Progenitor cell of endocrine pancreas (in vitro differentiated cells): Measurements from ENCODE around the gene TRIM24. TPM values are rescaled to one million over a fixed set of nuclear protein-coding genes. Genes with fewer than 3 reads are reported as not detected.

ENCODE experiments used
- DNase-seq: peaks from one replicate; pipeline ENCODE4 v3.0.0; 2021; ENCODE audit warnings: low spot score; ENCODE audit not compliant: unreplicated experiment
- H3K27ac Mint-ChIP-seq: 2 replicates; pipeline ENCODE4 v1.8.0; 2021; ENCODE audit warnings: mild to moderate bottlenecking, moderate library complexity, mixed read lengths
- H3K27me3 Mint-ChIP-seq: 2 replicates; pipeline ENCODE4 v1.8.0; 2021; ENCODE audit warnings: mixed read lengths
- H3K36me3 Mint-ChIP-seq: 2 replicates; pipeline ENCODE4 v1.8.0; 2022; ENCODE audit warnings: mixed read lengths; ENCODE audit not compliant: insufficient read depth
- H3K4me1 Mint-ChIP-seq: 2 replicates; pipeline ENCODE4 v1.8.0; 2021; ENCODE audit warnings: low read depth, mixed read lengths
- H3K4me3 Mint-ChIP-seq: 2 replicates; pipeline ENCODE4 v1.8.0; 2021; ENCODE audit warnings: low read depth, mild to moderate bottlenecking, moderate library complexity, mixed read lengths
- H3K9me3 Mint-ChIP-seq: 2 replicates; pipeline ENCODE4 v1.8.0; 2021; ENCODE audit warnings: low read depth, mixed read lengths
- CTCF ChIP-seq: fragments of 200-600 bp; sonication (generic); IDR thresholded peaks from one replicate; pipeline ENCODE4 v1.5.0; 2021; ENCODE audit warnings: antibody characterized with exemption, mild to moderate bottlenecking; ENCODE audit not compliant: unreplicated experiment
- total RNA-seq: library from RNA; stranded (reverse); gene quantifications from 2 replicates; pipeline ENCODE4 v1.2.1, GENCODE V29; 2021

The TRIM24 gene
- total RNA-seq, 1 donor from 2014 or later = 114 TPM

- no peaks in the 10 kb centered on the region for H3K27me3 Mint-ChIP-seq
- no peaks in the 10 kb centered on the region for H3K4me1 Mint-ChIP-seq
- H3K27ac Mint-ChIP-seq = peak overlapping the region; percentile 90
- no peak for DNase-seq
- TF ChIP-seq CTCF = no peak
- peaks cover 40% of the 10 kb centered on the region for H3K9me3 Mint-ChIP-seq
- no peak overlapping the region for H3K4me3 Mint-ChIP-seq
- H3K36me3 Mint-ChIP-seq = peaks cover 85% of the 10 kb centered on the region
Measured at GRCh38 chr7:138563808-138564207, 103.7 kb downstream of the TRIM24 start.

GRCh38 chr7:138564365-138564764 is 104.3 kb downstream of the TRIM24 start:
- TF ChIP-seq CTCF = no peak
- no peak for DNase-seq
- Mint-ChIP-seq H3K4me3 (no peak overlapping the region), H3K27ac (peak overlapping the region; percentile 90), H3K9me3 (peaks cover 40% of the 10 kb centered on the region), H3K27me3 (no peaks in the 10 kb centered on the region), H3K36me3 (peaks cover 84% of the 10 kb centered on the region), H3K4me1 (no peaks in the 10 kb centered on the region)

GRCh38 chr7:138565071-138565450 is 105.0 kb downstream of the TRIM24 start:
- no peak for DNase-seq
- Mint-ChIP-seq H3K9me3 (peaks cover 39% of the 10 kb centered on the region), H3K27ac (peak overlapping the region; percentile 22), H3K36me3 (peaks cover 82% of the 10 kb centered on the region), H3K27me3 (no peaks in the 10 kb centered on the region), H3K4me1 (no peaks in the 10 kb centered on the region), H3K4me3 (no peak overlapping the region)
- TF ChIP-seq CTCF = no peak

- Mint-ChIP-seq H3K27me3 (no peaks in the 10 kb centered on the region), H3K36me3 (peaks cover 80% of the 10 kb centered on the region), H3K9me3 (peaks cover 37% of the 10 kb centered on the region), H3K4me1 (no peaks in the 10 kb centered on the region), H3K27ac (peak overlapping the region; percentile 29), H3K4me3 (peak overlapping the region; percentile 32)
- no peak for DNase-seq
- no peak for TF ChIP-seq CTCF
Measured at GRCh38 chr7:138565451-138566114, 105.5 kb downstream of the TRIM24 start.

- DNase-seq = no peak
- TF ChIP-seq CTCF = no peak
- Mint-ChIP-seq H3K9me3 (peaks cover 26% of the 10 kb centered on the region), H3K4me1 (no peaks in the 10 kb centered on the region), H3K27me3 (no peaks in the 10 kb centered on the region), H3K27ac (no peak overlapping the region), H3K36me3 (peaks cover 68% of the 10 kb centered on the region), H3K4me3 (no peak overlapping the region)
Measured at GRCh38 chr7:138568655-138569054, 108.6 kb downstream of the TRIM24 start.
